NB4 (cell line): ENCODE data around the gene SEBOX.

ENCODE experiments used
- DNase-seq: peaks from one replicate; pipeline ENCODE4 v3.0.0; 2010; ENCODE audit warnings: low read depth
- H3K4me3 ChIP-seq: one replicate; pipeline ENCODE4 v1.5.1; 2011; ENCODE audit warnings: mild to moderate bottlenecking, low read depth, low read length, moderate library complexity
- MYC ChIP-seq: IDR thresholded peaks from 2 replicates; pipeline ENCODE4 v1.6.1; 2011; ENCODE audit warnings: low read depth, low read length
- POLR2A ChIP-seq: IDR thresholded peaks from 2 replicates; pipeline ENCODE4 v1.6.1; 2011; ENCODE audit warnings: mild to moderate bottlenecking; ENCODE audit not compliant: insufficient read length; ENCODE audit errors: extremely low read depth
- TF ChIP-seq, protein P1 (sequence below): IDR thresholded peaks from 2 replicates; pipeline ENCODE4 v1.6.1; 2011; ENCODE audit warnings: low read depth, low read length
- TF ChIP-seq, protein P2 (sequence below): IDR thresholded peaks from one replicate; pipeline ENCODE4 v1.5.1; 2012; ENCODE audit warnings: low read depth, low read length

The SEBOX gene, protein sequence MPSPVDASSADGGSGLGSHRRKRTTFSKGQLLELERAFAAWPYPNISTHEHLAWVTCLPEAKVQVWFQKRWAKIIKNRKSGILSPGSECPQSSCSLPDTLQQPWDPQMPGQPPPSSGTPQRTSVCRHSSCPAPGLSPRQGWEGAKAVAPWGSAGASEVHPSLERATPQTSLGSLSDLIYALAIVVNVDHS

DNA sequence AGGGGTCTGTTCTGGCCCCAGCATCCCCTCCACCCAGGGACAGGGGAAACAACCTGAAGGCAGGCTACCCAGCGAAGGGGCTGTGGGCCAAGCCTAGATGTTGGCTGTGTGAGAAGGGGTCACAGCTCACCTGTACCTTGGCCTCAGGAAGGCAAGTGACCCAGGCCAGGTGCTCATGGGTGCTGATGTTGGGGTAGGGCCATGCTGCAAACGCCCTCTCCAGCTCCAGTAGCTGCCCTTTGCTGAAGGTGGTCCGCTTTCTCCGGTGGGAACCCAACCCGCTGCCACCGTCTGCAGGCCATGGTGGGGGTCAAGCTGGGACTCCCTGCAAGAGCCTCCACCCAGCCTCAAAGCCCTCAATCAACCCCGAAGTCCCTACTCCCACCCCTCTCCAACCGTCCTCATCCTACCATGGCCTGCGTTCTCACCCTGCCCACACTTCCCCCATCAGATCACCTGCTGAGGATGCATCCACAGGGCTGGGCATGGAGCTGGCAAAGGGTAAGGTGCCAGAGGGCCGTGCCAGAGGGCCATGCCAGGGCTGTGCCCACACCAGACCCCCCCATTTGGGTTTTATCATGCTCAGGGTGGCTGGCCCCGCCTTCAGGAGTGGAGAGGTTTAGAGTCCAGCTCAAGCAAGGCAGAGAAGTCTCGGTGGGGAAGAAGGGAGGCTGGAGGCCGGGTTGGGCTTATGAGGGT is at the start of gene SEBOX:
SEBOX (minus strand) TSS at position 535 of the 699 bp plus-strand sequence; CDS start at position 487, 48 bp downstream.
- TF ChIP-seq MYC: no peak
- no peak for TF ChIP-seq POLR2A
- TF ChIP-seq, protein P1, sequence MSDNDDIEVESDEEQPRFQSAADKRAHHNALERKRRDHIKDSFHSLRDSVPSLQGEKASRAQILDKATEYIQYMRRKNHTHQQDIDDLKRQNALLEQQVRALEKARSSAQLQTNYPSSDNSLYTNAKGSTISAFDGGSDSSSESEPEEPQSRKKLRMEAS: no peak
- TF ChIP-seq, protein P2, sequence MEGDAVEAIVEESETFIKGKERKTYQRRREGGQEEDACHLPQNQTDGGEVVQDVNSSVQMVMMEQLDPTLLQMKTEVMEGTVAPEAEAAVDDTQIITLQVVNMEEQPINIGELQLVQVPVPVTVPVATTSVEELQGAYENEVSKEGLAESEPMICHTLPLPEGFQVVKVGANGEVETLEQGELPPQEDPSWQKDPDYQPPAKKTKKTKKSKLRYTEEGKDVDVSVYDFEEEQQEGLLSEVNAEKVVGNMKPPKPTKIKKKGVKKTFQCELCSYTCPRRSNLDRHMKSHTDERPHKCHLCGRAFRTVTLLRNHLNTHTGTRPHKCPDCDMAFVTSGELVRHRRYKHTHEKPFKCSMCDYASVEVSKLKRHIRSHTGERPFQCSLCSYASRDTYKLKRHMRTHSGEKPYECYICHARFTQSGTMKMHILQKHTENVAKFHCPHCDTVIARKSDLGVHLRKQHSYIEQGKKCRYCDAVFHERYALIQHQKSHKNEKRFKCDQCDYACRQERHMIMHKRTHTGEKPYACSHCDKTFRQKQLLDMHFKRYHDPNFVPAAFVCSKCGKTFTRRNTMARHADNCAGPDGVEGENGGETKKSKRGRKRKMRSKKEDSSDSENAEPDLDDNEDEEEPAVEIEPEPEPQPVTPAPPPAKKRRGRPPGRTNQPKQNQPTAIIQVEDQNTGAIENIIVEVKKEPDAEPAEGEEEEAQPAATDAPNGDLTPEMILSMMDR: no peak
- H3K4me3 ChIP-seq: no peak within 1 kb of the TSS
- no peak for DNase-seq

DNA sequence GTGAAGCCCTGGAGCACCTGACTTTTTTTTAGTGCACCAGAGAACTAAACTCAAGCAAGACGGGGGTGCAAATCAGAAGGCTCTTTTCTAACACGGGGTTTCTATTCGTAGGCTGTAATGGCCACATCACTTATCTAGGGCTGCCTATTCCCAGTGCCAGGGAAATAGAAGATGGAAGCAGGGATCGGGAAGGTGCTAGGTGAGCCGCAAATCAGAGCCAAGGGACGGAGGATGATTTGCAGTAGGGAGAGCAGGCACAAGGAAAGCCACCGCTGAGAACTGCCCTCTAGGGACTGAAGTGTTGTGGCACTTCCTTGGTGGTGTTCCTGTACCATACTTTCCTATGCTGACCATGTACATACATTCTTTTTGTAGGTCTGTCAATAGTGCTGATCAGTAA is 48.8 kb upstream of the SEBOX start:
- TF ChIP-seq MYC: no peak
- TF ChIP-seq POLR2A: no peak
- TF ChIP-seq, protein P2: no peak
- TF ChIP-seq, protein P1: no peak
- no peak overlapping the region for H3K4me3 ChIP-seq
- DNase-seq: no peak

DNA sequence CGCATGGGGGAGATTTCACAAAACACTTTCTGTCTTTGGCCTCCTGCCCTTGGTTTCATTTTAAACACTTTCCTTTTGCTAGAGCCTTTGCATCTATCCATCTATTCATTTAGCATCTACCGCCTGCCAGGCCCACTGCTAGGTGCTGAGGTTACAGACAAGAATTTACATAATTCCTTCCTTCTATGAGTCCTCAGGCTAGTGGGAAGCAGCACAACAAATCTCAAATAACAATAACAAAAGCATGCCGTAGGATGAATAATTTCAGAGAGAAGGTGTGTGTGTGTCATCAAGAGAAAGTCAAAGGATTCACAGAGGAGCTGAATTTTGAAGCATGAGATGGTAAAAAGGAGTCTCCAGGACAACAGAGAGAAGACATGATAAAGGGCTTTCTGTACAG is 47.1 kb upstream of the SEBOX start:
- no peak for DNase-seq
- TF ChIP-seq POLR2A: no peak
- TF ChIP-seq, protein P2: no peak
- TF ChIP-seq, protein P1: no peak
- no peak for TF ChIP-seq MYC
- no peak overlapping the region for H3K4me3 ChIP-seq

DNA sequence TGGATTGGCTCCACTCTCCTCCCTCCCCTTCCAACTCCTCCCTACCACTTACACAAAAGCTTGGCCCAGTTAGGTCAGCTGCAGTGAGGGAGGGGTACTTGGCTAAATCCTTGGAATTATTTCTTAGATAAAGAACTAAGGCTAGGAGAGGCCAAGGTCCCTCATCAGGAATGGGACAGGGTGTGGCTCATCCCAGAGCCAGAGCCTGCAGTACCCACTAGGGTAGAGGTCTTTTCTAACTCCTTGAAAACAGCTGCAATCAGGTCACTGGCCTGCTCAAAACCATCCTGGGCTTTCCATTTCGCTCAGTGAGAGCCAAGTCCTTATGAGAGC is 42.9 kb upstream of the SEBOX start:
- TF ChIP-seq, protein P1: no peak
- TF ChIP-seq MYC (no peak), POLR2A (no peak)
- TF ChIP-seq, protein P2: no peak
- H3K4me3 ChIP-seq: no peak overlapping the region
- no peak for DNase-seq

DNA sequence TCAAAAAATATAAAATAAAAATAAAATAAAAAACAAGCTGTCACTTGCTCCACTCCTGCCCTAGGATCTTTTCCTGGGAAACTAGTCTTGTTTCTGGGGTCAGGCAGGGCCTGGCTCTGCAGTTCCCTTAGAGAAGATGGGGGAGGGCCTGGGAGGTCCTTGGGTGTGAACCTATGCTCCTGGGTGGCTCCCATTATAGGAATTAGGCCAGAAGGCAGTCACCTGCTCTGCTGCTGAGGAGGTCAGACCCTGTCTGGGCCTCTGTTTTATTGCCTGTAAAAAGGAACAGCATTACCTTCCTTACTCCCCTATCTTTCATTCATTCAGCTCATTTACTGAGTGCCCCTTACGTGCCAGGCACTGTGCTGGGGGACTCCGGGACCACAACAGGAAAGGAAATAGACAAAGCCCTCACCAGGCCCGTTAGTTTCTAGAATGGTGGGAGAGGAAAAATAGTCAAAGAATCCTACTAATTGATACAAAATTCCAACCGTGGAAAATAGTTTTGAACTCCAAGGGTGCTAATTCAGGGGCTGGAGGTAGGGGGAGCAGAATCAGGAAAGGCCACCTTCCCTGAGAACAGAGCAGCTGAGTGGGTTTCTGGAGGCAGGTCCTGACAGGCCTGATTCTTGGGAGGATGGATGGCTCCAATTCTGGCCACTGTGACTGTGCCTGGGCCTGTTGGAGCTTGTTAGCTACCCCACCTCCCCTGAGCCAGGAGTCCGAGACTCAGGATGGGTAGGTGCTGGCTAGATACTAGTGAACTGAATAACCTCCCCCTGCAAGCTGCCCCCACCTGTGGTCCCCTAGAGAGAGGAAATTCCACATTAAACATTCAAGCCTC is 42.4 kb upstream of the SEBOX start:
- TF ChIP-seq POLR2A (no peak), MYC (no peak)
- TF ChIP-seq, protein P2: no peak
- TF ChIP-seq, protein P1: no peak

More for the DNA sequence above, 42.4 kb upstream of the SEBOX start:
- no peak overlapping the region for H3K4me3 ChIP-seq
- no peak for DNase-seq
